Ovary (tissue), 9 donors: ENCODE measurements around the gene THEM4. TPM values are rescaled to one million over a fixed set of nuclear protein-coding genes. Genes with fewer than 3 reads are reported as not detected.

Source experiments
- DNase-seq, 5 donors: peaks; one replicate each; pipeline ENCODE4 v3.0.0-alpha.2; 2019 to 2020
- H3K27ac ChIP-seq, 2 donors: fragments of 200-600 bp; one replicate each; pipeline versions ENCODE4 v1.5.1 to v1.8.0; 2019 to 2022
- H3K27me3 ChIP-seq: fragments of 200-600 bp; one replicate; pipeline ENCODE4 v1.8.0; 2022
- H3K36me3 ChIP-seq: fragments of 200-600 bp; sonication (generic); one replicate; pipeline ENCODE4 v1.5.1; 2019
- H3K4me1 ChIP-seq: one replicate; pipeline ENCODE4 v1.8.1; 2013; ENCODE audit warnings: mild to moderate bottlenecking, moderate library complexity; ENCODE audit not compliant: insufficient read depth
- H3K4me3 ChIP-seq: fragments of 200-600 bp; sonication (generic); one replicate; pipeline ENCODE4 v1.5.1; 2017
- H3K9me3 ChIP-seq, 2 donors: fragments of 200-600 bp in 1 of 2; sonication (generic) in 1 of 2; one replicate each; pipeline versions ENCODE4 v1.5.1 to v1.8.1; 2013 to 2019; ENCODE audit warnings: mild to moderate bottlenecking in 1 of 2, moderate library complexity in 1 of 2
- EP300 ChIP-seq: sonication (generic); formaldehyde crosslinking; IDR thresholded peaks from one replicate; pipeline ENCODE4 v1.6.1; 2017; ENCODE audit warnings: antibody characterized with exemption
- POLR2A ChIP-seq: fragments of 450-650 bp; IDR thresholded peaks from one replicate; pipeline ENCODE4 v1.6.1; 2017; ENCODE audit warnings: antibody characterized with exemption, mild to moderate bottlenecking, moderate library complexity
- WGBS, 3 donors: extraction: QIAGEN DNeasy Blood & Tissue Kit in 1 of 3; methylation state at CpG; one replicate each; pipeline versions ENCODE4 v1.1.5 to v1.1.7; 2013 to 2017; 5-methylcytosine and 5-hydroxymethylcytosine counted together
- intact Hi-C, 4 donors: fragments of 100-400 bp; cut with DNase I; formaldehyde crosslinking; loops; one replicate each; pipeline versions ENCODE4 v1.11.0 to v1.15.1; 2022 to 2023
- polyA plus RNA-seq, 2 donors: library from polyadenylated mRNA; stranded (reverse); fragments of 200-250 nt in 1 of 2; fragments of 350-450 nt in 1 of 2; fragmentation: Illumina TruSeq in 1 of 2; extraction: RNeasy Lipid Tissue Mini Kit (QIAGEN cat#74804) in 1 of 2; gene quantifications; one replicate each; pipeline ENCODE4 v1.2.3, GENCODE V29; 2013 to 2014
- total RNA-seq, 7 donors: library from RNA; depleted of rRNA in 2 of 7; stranded (reverse); fragments of >200 nt in 2 of 7; fragmentation: NEBNext Ultra II Directional in 3 of 7; extraction: Animal tissue kit (Norgen Biotek cat#: 25700) in 3 of 7; gene quantifications; one replicate each; pipeline versions ENCODE4 v1.1.0 to v1.2.4, GENCODE V29; 2016 to 2023
- TF ChIP-seq, protein P1 (sequence below), 3 donors: fragments of 450-650 bp in 2 of 3; fragments of 200-600 bp in 1 of 3; IDR thresholded peaks; one replicate each; pipeline versions ENCODE4 v1.5.1 to v1.8.0; 2016 to 2022; ENCODE audit warnings: antibody characterized with exemption in 3 of 3, mild to moderate bottlenecking in 1 of 3
- donor health status: DM: no; HTN: no; CAD: no; lungs with moderate emphysema.
- donor health status: DM: no; HTN: no; CAD: no.
- donor health status: Bipolar disorder and iron deficiency.
- donor health status: DM: yes; HTN: yes; CAD: no.
- donor health status: DM: no; HTN: no; CAD: no.
- donor health status: DM: yes; HTN: yes; CAD: no.

Gene THEM4
- total and polyA plus RNA-seq, 9 donors, result 10.4 to 21.8 (median 14.4) TPM

- Histone ChIP-seq H3K27ac (no peak overlapping the region), H3K4me1 (no peaks in the 10 kb centered on the region), H3K4me3 (no peak overlapping the region), H3K36me3 (no peaks in the 10 kb centered on the region), H3K27me3 (no peaks in the 10 kb centered on the region), H3K9me3 (no peaks in the 10 kb centered on the region)
- intact Hi-C loops, result no loop called here
- TF ChIP-seq, protein P1, sequence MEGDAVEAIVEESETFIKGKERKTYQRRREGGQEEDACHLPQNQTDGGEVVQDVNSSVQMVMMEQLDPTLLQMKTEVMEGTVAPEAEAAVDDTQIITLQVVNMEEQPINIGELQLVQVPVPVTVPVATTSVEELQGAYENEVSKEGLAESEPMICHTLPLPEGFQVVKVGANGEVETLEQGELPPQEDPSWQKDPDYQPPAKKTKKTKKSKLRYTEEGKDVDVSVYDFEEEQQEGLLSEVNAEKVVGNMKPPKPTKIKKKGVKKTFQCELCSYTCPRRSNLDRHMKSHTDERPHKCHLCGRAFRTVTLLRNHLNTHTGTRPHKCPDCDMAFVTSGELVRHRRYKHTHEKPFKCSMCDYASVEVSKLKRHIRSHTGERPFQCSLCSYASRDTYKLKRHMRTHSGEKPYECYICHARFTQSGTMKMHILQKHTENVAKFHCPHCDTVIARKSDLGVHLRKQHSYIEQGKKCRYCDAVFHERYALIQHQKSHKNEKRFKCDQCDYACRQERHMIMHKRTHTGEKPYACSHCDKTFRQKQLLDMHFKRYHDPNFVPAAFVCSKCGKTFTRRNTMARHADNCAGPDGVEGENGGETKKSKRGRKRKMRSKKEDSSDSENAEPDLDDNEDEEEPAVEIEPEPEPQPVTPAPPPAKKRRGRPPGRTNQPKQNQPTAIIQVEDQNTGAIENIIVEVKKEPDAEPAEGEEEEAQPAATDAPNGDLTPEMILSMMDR (IDR thresholded peaks at IDR 0.05), result no peak
- TF ChIP-seq POLR2A (no peak), EP300 (no peak)
- DNase-seq, result no peak
- WGBS, 3 donors, result 88 to 95% (median 91%) methylated on average over 9 of the region's 9 CpGs
Observed at GRCh38 chr1:151893176-151893924, 16.0 kb downstream of the THEM4 start.

- Histone ChIP-seq H3K27ac (no peak overlapping the region), H3K36me3 (no peaks in the 10 kb centered on the region), H3K9me3 (no peaks in the 10 kb centered on the region), H3K27me3 (no peaks in the 10 kb centered on the region), H3K4me3 (no peak overlapping the region), H3K4me1 (no peaks in the 10 kb centered on the region)
- intact Hi-C loops, result no loop called here
- DNase-seq, result no peak
- WGBS, 3 donors, result 85 to 94% (median 86%) methylated on average over 2 of the region's 2 CpGs
- TF ChIP-seq POLR2A (no peak), EP300 (no peak)
- TF ChIP-seq, protein P1 (IDR thresholded peaks at IDR 0.05), result no peak
Observed at GRCh38 chr1:151892190-151892589, 17.1 kb downstream of the THEM4 start.

GRCh38 chr1:151891512-151891911, 17.8 kb downstream of the THEM4 start:
- no peak for DNase-seq
- no peaks in the 10 kb centered on the region for H3K9me3 ChIP-seq
- H3K4me1 ChIP-seq, result no peaks in the 10 kb centered on the region
- H3K4me3 ChIP-seq, result no peak overlapping the region
- intact Hi-C loops, result no loop called here
- no peaks in the 10 kb centered on the region for H3K27me3 ChIP-seq
- H3K27ac ChIP-seq, result no peak overlapping the region
- TF ChIP-seq POLR2A, result no peak
- TF ChIP-seq EP300, result no peak
- TF ChIP-seq, protein P1 (IDR thresholded peaks at IDR 0.05), result no peak
- H3K36me3 ChIP-seq, result no peaks in the 10 kb centered on the region
- WGBS, 3 donors, result 68 to 81% (median 70%) methylated on average over 3 of the region's 3 CpGs

GRCh38 chr1:151888972-151889570, 20.2 kb downstream of the THEM4 start:
- DNase-seq, result no peak
- Histone ChIP-seq H3K36me3 (no peaks in the 10 kb centered on the region), H3K4me1 (no peaks in the 10 kb centered on the region)

More at GRCh38 chr1:151888972-151889570, 20.2 kb downstream of the THEM4 start:
- H3K9me3 ChIP-seq, result no peaks in the 10 kb centered on the region
- no peak overlapping the region for H3K27ac ChIP-seq
- intact Hi-C loops, result no loop called here
- 95 to 98% (median 97%) methylated on average over 2 of the region's 2 CpGs for WGBS, 3 donors
- TF ChIP-seq POLR2A, result no peak
- TF ChIP-seq, protein P1 (IDR thresholded peaks at IDR 0.05), result no peak
- no peak overlapping the region for H3K4me3 ChIP-seq
- no peaks in the 10 kb centered on the region for H3K27me3 ChIP-seq
